Vagina (tissue), 2 donors: ENCODE results near the gene REC8.

ENCODE experiments used
- CTCF ChIP-seq, 3 experiments: fragments of 450-650 bp in 2 of 3; fragments of 200-600 bp in 1 of 3; sonication (generic) in 1 of 3; IDR thresholded peaks; one replicate each; pipeline ENCODE4 v1.5.1; 2017 to 2019; ENCODE audit warnings: antibody characterized with exemption in 3 of 3, mild to moderate bottlenecking in 2 of 3, moderate library complexity in 2 of 3
- POLR2A ChIP-seq, 2 donors: fragments of 450-650 bp; IDR thresholded peaks; one replicate each; pipeline ENCODE4 v1.6.1; 2017; ENCODE audit warnings: antibody characterized with exemption in 2 of 2, mild to moderate bottlenecking in 2 of 2, moderate library complexity in 2 of 2
- POLR2AphosphoS5 ChIP-seq, 2 donors: sonication (generic); formaldehyde crosslinking; IDR thresholded peaks; one replicate each; pipeline ENCODE4 v1.9.0; 2017; ENCODE audit warnings: antibody characterized with exemption in 2 of 2, mild to moderate bottlenecking in 2 of 2, low read depth in 1 of 2; ENCODE audit not compliant: insufficient read depth in 1 of 2

DNA sequence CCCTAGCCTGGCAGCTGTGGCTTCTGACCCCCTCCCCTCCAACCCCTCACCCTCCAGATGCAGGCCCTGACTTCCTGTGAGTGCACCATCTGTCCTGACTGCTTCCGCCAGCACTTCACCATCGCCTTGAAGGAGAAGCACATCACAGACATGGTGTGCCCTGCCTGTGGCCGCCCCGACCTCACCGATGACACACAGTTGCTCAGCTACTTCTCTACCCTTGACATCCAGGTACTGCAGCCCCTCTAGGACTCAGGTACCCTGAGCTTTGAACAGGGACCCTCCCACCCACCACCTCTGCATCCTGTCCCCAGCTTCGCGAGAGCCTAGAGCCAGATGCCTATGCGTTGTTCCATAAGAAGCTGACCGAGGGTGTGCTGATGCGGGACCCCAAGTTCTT, 16.8 kb upstream of the REC8 start:
- TF ChIP-seq CTCF (IDR thresholded peaks at IDR 0.05) = no peak
- TF ChIP-seq POLR2AphosphoS5 (IDR thresholded peaks at IDR 0.05; ENCODE audit: insufficient read depth in 1 of 2, low read depth in 1 of 2) = no peak
- no peak for TF ChIP-seq POLR2A (IDR thresholded peaks at IDR 0.05)
